GM21526 (cell line): ENCODE results near the gene TMSB4Y.

Experiments used
- ATAC-seq: cut with Tn5 transposase; IDR thresholded peaks from one replicate; pipeline ENCODE4 v1.9.1; 2021; ENCODE audit warnings: moderate library complexity; ENCODE audit not compliant: unreplicated experiment, low FRiP score

The TMSB4Y gene

DNA sequence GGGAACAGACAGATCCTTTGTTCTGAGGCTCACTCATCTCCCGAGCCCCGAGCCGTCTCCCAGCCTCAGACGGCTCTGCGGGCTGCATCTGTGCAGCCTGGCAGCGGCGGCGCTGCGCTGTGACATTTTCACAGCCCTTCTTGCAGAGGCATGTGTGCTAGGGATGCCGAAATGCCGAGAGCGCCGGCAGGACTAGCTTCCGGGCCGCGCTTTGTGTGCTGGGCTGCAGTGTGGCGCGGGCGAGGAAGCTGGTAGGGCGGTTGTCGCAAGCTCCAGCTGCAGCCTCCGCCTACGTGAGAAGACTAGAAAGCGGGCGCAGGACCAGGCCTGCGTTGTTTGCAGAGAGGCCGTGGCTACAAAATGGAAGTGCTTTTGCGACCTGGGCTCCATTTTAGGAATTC, at the start of gene TMSB4Y:
Gene TMSB4Y, plus strand, starts transcription at position 332 of the 401 bp plus-strand sequence.
- ATAC-seq: no peak

DNA sequence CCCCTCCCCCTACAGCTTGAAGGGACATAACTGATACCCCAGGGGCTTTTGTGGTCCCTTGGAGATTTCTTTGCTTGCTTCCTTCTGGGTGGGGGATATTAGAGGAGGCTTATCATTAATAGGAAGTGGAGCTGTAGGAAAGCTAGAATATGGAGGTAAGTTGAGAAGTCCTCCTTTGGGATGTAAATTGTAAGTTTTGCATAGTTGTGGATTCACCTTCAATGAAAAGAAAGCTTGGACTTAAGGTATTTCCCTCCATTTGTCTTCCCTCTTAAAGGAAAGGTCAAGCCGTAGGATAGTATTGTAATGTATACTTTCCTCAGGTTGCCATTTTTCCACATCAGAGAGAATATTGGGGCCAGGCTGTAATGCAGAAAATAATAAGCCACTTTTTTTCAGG, 39.5 kb upstream of the TMSB4Y start:
- no peak for ATAC-seq

DNA sequence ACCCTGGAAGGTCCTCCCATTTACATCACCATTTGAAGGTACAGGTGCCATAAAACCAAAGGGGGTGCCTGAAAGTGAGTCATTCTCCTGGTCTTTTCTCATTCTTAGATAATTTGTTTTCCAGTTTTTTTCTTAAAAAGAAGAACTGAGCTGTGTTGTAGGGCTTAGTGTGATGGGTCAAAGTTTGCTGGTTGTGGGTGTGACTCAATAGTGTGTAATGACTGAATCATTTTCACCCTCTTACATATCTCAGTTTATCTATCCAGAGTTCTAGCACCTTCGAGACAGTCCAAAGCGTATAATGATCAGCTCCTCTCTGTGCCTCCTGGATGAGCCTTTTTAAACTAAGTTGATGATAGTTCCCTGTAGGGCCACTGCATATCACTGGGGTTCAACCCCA, 32.6 kb upstream of the TMSB4Y start:
- no peak for ATAC-seq

DNA sequence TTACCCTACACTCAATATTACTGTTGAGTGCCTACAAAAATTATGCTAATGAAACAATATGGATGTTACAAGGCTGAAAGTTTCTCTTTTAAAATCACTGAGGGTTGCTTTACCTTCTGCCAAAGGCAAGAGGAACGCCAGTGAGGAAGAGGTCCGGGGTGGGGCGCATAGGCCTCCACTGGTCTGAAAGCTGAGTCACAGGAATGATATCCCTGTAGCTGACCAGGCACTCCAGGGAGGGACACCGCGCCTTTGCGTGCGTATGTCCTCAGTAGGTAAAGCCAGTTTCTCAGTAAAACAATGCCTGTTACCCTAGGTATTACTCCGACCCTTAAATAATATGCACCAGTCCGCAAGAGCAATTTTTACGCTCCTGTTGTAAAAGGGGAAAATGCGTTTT, 1.4 kb upstream of the TMSB4Y start:
- ATAC-seq: no peak

DNA sequence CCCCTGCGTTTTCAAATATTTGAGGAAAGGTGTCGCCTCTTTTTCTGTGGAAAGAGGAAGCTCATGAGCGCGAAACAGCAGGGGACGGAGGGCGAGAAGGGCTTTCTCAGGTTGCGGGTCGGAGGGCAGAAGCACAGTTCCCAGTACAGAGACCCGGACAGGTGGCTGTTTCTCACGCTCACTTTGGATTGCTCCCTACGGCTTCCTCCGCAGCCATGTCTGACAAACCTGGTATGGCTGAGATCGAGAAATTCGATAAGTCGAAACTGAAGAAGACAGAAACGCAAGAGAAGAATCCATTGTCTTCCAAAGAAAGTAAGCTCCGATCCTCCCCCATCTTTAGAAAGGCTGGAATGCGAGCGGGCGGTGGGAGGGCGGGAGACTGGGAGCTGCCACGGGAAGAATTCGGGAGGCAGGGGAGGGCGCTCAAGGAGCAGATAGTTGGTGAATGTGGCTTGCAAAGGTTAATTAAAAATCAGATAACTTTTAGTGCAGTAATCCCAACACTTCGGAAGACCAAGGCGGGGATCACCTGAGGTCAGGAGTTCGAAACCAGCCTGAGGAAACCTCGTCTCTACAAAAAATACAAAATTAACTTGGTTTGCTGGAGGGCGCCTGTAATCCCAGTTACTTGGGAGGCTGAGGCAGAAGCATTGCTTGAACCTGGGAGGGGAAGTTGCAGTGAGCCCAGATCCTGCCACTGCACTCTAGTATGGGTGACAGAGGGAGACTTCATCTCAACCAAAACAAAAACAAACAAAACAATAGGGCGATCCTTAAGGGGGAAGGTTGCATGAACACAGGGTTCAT, 627 bp downstream of the TMSB4Y start:
- ATAC-seq: no peak

DNA sequence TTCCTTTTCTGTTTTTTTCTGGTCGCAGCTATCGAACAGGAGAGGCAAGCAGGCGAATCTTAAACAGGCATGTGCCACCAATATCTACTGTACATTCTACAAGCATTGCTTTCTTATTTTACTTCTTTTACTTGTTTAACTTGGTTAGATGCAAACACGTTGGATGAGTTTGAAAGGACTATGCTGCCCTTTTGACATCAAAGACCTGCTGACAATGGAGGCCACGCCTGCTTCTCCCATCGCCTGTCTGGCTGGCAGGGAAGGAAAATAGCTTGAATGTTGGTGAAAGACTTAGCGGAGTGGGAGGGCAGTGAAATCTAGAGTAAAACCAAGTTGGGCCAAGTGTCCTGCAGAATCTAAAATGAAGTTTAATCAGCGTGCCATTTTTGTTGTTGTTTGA, 1.5 kb downstream of the TMSB4Y start:
- ATAC-seq: no peak

DNA sequence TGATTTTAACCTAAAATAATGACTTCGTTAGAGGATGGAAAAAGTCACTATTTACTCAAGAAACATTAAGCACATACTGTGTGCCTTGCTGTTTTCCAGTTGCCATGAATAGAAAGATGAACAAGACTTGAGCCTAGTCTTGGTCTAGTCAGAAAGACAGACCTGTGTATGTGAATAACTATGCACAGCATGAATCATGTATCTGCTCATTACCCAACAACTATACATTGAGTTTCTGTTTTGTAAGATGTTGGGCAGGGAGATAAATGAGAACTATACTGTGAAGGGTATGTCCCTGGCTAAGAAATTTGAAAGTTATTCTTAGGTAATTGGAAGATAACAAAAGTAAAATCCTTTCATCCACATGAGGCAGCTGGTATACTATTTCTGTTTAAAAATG, 4.3 kb downstream of the TMSB4Y start:
- no peak for ATAC-seq

DNA sequence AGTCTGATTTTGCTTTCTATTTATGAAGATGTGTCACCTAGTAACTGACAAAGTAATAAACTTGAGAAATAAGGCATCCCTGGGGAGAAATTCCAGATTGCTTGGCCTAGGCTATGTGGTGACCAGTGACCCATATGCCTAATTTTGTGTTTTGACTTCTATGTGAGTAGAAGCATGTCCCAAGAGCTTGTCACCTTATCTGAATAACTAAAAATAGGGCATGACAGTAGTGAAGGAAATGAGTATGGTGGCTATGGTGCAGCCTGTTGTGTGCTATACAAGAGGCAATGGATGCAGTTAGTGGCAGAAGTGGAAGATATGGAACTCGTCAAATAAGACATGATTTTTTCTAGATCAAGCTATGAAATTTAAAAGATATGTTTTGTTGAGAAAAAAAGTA, 15.3 kb downstream of the TMSB4Y start:
- ATAC-seq: no peak

DNA sequence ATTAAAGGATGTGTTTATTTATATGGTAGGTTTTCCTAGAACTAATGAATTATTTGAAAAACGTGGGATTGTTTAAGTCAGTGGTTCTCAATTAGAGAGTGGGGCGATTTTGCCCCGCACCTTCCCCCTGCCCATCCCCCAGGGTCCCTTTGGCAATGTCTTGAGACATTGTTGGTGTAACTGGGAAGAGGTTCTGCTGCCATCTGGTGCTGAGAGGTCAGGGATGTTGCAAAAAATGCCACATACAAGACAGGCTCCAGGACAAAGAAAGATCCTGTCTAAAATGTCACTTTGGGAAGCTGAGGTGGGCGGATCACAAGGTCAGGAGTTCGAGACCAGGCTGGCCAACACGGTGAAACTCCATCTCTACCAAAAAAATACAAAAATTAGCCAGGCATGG, 25.8 kb downstream of the TMSB4Y start:
- no peak for ATAC-seq

DNA sequence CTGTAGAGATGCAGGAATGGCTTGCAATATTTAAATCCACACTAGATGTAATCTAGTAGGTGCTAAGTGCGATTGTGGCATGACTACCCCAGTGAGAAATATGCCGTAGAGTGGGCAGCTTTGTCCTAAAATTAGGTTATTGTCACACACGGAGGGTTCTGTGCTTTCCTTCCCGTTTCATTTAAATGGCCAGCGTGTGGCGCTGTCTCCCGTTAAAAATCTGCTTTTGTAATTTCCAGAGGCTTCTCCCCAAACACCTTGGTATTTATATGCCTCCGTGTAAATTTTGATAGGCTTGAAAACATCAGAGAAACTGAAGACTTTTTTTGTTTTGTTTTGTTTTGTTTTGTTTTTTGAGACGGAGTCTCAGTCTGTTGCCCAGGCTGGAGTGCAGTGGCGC, 34.9 kb downstream of the TMSB4Y start:
- ATAC-seq: no peak

DNA sequence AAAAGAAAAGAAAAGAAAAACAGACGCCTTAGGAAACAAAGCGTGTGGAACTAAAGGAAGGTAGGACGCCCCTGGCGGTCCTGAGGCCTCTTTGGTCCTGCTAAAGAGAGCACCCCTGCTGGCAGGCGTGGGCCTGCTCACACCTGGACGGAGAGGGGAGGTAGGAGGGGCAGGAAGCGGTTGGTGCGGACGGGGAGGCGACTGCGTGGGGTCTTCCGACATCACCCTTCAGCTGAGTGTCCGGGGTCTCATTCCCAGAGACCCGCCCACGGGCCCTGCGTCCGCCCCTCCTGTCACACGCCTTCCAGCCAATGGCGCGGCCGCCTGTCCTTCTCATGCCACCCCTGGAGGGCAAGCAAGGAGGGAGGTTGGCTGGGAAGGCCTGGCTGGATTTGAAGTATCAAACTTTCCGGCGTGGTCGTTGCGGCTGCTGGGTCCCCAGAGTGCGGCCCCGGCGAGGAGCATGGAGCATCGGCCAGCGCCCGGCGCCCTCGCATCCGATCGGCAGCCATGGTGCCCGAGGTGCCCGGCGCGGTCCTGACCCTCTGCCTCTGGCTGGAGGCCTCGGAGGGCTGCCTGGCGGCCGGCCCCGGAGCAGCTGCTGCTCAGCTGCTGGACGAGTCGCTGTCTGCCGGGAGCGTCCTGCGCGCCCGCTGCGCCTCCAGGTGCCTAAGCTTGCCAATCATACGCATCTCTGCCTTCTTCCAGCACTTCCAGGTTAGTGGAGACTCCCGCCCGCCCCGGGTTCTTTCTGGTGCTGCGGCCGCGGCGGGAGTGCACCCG, 47.8 kb downstream of the TMSB4Y start:
- no peak for ATAC-seq

DNA sequence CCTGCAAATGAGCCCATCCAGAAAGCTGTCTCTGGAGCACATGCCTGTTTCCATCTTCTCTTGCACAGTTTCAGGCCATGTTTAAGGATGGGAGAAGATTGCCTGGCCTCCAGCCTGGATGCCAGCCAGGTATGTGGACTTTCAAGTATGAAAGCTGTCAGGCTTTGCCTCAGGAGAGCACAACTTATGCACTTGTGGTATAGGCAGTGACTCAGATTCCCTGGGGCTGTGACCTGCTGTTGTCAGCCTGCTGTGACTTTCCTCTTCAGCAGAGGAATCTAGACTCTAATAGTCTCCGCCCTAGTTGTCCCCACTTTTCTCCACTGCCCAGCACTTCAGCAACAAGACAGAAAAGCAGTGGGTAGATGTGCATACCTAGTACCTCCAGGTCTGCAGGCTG, 51.0 kb downstream of the TMSB4Y start:
- ATAC-seq: no peak
